ENCODE data around the gene NUTM2G. TPM values are rescaled to one million over a fixed set of nuclear protein-coding genes. Genes with fewer than 3 reads are reported as not detected.

The NUTM2G gene
- total and polyA plus RNA-seq, 2 of the 13 experiments (the other 11 are each of a cell fraction or from before 2014, with no cell fraction given), result not detected

- Histone ChIP-seq H3K79me2 (ENCODE audit: insufficient read depth, low read length) (no peaks in the 10 kb centered on the region), H3K4me1 (ENCODE audit: insufficient read depth, low read length) (peaks cover 11% of the 10 kb centered on the region), H2AFZ (ENCODE audit: low read length) (no peak overlapping the region), H3K9ac (ENCODE audit: insufficient read depth, low read depth, low read length) (no peak overlapping the region), H4K20me1 (ENCODE audit: insufficient read depth, low read length) (no peaks in the 10 kb centered on the region), H3K27ac (ENCODE audit: extremely low read length, insufficient read depth, low read length) (no peak overlapping the region), H3K4me3 (replicated peaks in 1 of 3; ENCODE audit: insufficient read depth in 1 of 3, low read depth in 2 of 3, low read length in 3 of 3) (no peak overlapping the region), H3K27me3 (ENCODE audit: control insufficient read depth in 1 of 2, insufficient read depth in 2 of 2, low read length in 2 of 2) (no peaks in the 10 kb centered on the region), H3K36me3 (replicated peaks in 1 of 2; ENCODE audit: control insufficient read depth in 1 of 2, insufficient read depth in 2 of 2, low read length in 2 of 2) (no peaks in the 10 kb centered on the region), H3K9me3 (ENCODE audit: low read length) (no peaks in the 10 kb centered on the region), H3K4me2 (ENCODE audit: low read depth, low read length) (no peak overlapping the region)
- no peak for TF ChIP-seq CREB1 (IDR thresholded peaks at IDR 0.05)
- no peak for TF ChIP-seq CREB1 (CRISPR knock-in tag; IDR thresholded peaks at IDR 0.05)
- no peak for TF ChIP-seq ZNF547 (CRISPR knock-in tag; IDR thresholded peaks at IDR 0.05)
- TF ChIP-seq NR2C2 (CRISPR knock-in tag; IDR thresholded peaks at IDR 0.05; ENCODE audit: borderline replicate concordance), result 0 out of 2 replicates have a peak, but pooled peaks have one; percentile 38
- TF ChIP-seq FOSL2 (CRISPR knock-in tag; IDR thresholded peaks at IDR 0.05), result peak; percentile 84
- peak in 1 of 2 experiments; percentile 26; a peak in 1 of 4 replicates for TF ChIP-seq NR2F1 (CRISPR knock-in tag; IDR thresholded peaks at IDR 0.05)
- TF ChIP-seq, protein P1, sequence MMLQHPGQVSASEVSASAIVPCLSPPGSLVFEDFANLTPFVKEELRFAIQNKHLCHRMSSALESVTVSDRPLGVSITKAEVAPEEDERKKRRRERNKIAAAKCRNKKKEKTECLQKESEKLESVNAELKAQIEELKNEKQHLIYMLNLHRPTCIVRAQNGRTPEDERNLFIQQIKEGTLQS (CRISPR knock-in tag; IDR thresholded peaks at IDR 0.05), result 0 out of 2 replicates have a peak, but pooled peaks have one; percentile 24
- TF ChIP-seq ZNF674 (CRISPR knock-in tag; IDR thresholded peaks at IDR 0.05; ENCODE audit: low read depth), result no peak
- TF ChIP-seq PREB (CRISPR knock-in tag; IDR thresholded peaks at IDR 0.05), result no peak
- no peak for TF ChIP-seq ZNF597 (CRISPR knock-in tag; IDR thresholded peaks at IDR 0.05)
- no peak for TF ChIP-seq ZNF160 (CRISPR knock-in tag; IDR thresholded peaks at IDR 0.05)
- TF ChIP-seq, protein P2, sequence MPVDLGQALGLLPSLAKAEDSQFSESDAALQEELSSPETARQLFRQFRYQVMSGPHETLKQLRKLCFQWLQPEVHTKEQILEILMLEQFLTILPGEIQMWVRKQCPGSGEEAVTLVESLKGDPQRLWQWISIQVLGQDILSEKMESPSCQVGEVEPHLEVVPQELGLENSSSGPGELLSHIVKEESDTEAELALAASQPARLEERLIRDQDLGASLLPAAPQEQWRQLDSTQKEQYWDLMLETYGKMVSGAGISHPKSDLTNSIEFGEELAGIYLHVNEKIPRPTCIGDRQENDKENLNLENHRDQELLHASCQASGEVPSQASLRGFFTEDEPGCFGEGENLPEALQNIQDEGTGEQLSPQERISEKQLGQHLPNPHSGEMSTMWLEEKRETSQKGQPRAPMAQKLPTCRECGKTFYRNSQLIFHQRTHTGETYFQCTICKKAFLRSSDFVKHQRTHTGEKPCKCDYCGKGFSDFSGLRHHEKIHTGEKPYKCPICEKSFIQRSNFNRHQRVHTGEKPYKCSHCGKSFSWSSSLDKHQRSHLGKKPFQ (CRISPR knock-in tag; IDR thresholded peaks at IDR 0.05; ENCODE audit: insufficient replicate concordance), result peak; percentile 97
- TF ChIP-seq EP300 (IDR thresholded peaks at IDR 0.05; ENCODE audit: low read depth in 2 of 2, low read length in 2 of 2), result 0 out of 4 replicates have a peak, but pooled peaks of 1 of the 2 experiments have one; percentile 14
- no peak for TF ChIP-seq EP300 (CRISPR knock-in tag; IDR thresholded peaks at IDR 0.05; ENCODE audit: borderline replicate concordance)
- 0 out of 2 replicates have a peak, but pooled peaks have one; percentile 23 for TF ChIP-seq ELF3 (CRISPR knock-in tag; IDR thresholded peaks at IDR 0.05)
- TF ChIP-seq SOX6 (IDR thresholded peaks at IDR 0.05), result no peak
- no peak for TF ChIP-seq SOX6 (CRISPR knock-in tag; IDR thresholded peaks at IDR 0.05)
- CTCF ChIA-PET (ENCODE audit: low intra/inter-chr PET ratio, low total read pairs), result no interaction called here
- POLR2A ChIA-PET, result interaction anchor here (1.2 kb wide), 1 partner anchor 9 kb away, joined by 6 read pairs; no protein-coding TSS in a partner anchor
- ATAC-seq (peak; percentile 73), DNase-seq (ENCODE audit: low spot score) (peak; percentile 59), FAIRE-seq (no peak)
- 5% methylated on average over 2 of the region's 2 CpGs for WGBS (ENCODE audit: low lambda C conversion rate)
- in situ Hi-C loops (cut with HindIII; ENCODE audit: extremely low pct_ligation_motif_present, low pct_unique_long_range_greater_than_20kb), result no loop called here
- BruUV-seq (replicated peaks), result no TSS peak
- intact Hi-C loops (cut with micrococcal nuclease; ENCODE audit: unreplicated experiment), result no loop called here
Measured at GRCh38 chr9:96884443-96884842, 44.2 kb upstream of the NUTM2G start.

Data from HepG2 (cell line).